Left renal pelvis (tissue), 4 donors: ENCODE measurements around the gene ZBTB48. TPM values are rescaled to one million over a fixed set of nuclear protein-coding genes. Genes with fewer than 3 reads are reported as not detected.

Experiments used
- DNase-seq, 4 donors: peaks; one replicate each; pipeline ENCODE4 v3.0.0-alpha.2; 2013; ENCODE audit warnings: low read depth in 4 of 4, low spot score in 3 of 4
- polyA plus RNA-seq, 4 donors: library from polyadenylated mRNA; unstranded; fragments of 120-200 nt; gene quantifications; one replicate each; pipeline ENCODE4 v1.2.1, GENCODE V29; 2013; ENCODE audit not compliant: insufficient read length in 4 of 4

Gene ZBTB48
- polyA plus RNA-seq, 4 donors, result 19.3 to 50.7 (median 27.3) TPM

GRCh38 chr1:6572653-6573383 is 7.0 kb upstream of the ZBTB48 start:
- no peak for DNase-seq

GRCh38 chr1:6574025-6574620 is 5.7 kb upstream of the ZBTB48 start:
- no peak for DNase-seq

- no peak for DNase-seq
Observed at GRCh38 chr1:6574818-6575217, 5.0 kb upstream of the ZBTB48 start.

- DNase-seq, result no peak
Observed at GRCh38 chr1:6577831-6578525, 1.8 kb upstream of the ZBTB48 start.

GRCh38 chr1:6578624-6579373 is 995 bp upstream of the ZBTB48 start:
- DNase-seq, result no peak

- DNase-seq, result no peak
Observed at GRCh38 chr1:6580119-6580592, 362 bp downstream of the ZBTB48 start.

GRCh38 chr1:6580593-6581409 is 1.0 kb downstream of the ZBTB48 start:
- no peak for DNase-seq

GRCh38 chr1:6581561-6582305 is 1.9 kb downstream of the ZBTB48 start:
- DNase-seq, result no peak

GRCh38 chr1:6582370-6582769 is 2.6 kb downstream of the ZBTB48 start:
- DNase-seq, result no peak

GRCh38 chr1:6584126-6585080 is 4.6 kb downstream of the ZBTB48 start:
- no peak for DNase-seq

- no peak for DNase-seq
Observed at GRCh38 chr1:6585081-6585722, 5.4 kb downstream of the ZBTB48 start.

GRCh38 chr1:6585841-6586240 is 6.0 kb downstream of the ZBTB48 start:
- no peak for DNase-seq

- no peak for DNase-seq
Observed at GRCh38 chr1:6586404-6586816, 6.6 kb downstream of the ZBTB48 start.

- no peak for DNase-seq
Observed at GRCh38 chr1:6587261-6588005, 7.6 kb downstream of the ZBTB48 start.

- DNase-seq, result no peak
Observed at GRCh38 chr1:6588128-6588892, 8.5 kb downstream of the ZBTB48 start.

GRCh38 chr1:6588893-6589520 is 9.2 kb downstream of the ZBTB48 start:
- DNase-seq, result no peak
